SIG-M5 (cell line): ENCODE measurements around the gene RINL.
"Not testable (repeated sequence)": the region's sequence is repeated elsewhere in the genome, so short reads cannot be mapped to it uniquely, and the experiment has no call there.

Source experiments
- DNase-seq: peaks from one replicate; lab custom pipeline; 2025; lab: John Stamatoyannopoulos, UW

The RINL gene

DNA sequence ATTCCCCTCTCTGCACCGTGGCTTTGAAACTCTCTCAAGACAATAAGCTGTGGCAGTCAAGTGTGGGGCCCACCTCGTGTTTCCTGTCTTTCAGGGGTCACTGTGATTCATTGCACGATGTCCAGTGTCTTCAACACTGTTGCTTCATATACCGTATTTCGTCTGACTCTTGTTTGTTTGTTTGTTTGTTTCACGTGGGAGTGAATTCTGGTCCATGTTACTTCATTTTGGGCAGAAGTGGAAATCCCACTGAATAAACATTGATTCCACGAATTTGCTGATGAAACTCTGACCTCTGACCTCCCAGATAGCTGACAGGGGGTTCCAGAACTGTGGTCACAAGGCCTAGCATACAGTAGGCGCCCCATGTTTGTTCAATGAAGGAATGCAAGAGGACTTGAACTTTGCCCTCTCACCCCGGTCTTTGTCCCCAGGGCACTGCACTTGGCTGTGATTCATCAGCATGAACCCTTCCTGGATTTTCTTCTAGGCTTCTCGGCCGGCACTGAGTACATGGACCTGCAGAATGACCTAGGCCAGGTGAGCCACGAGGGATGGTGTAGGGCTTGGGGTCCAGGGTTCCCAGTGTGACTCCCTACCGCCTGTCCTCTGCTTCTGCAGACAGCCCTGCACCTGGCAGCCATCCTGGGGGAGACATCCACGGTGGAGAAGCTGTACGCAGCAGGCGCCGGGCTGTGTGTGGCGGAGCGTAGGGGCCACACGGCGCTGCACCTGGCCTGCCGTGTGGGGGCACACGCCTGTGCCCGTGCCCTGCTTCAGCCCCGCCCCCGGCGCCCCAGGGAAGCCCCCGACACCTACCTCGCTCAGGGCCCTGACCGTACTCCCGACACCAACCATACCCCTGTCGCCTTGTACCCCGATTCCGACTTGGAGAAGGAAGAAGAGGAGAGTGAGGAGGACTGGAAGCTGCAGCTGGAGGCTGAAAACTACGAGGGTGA, 26.8 kb upstream of the RINL start:
- DNase-seq, result no peak

DNA sequence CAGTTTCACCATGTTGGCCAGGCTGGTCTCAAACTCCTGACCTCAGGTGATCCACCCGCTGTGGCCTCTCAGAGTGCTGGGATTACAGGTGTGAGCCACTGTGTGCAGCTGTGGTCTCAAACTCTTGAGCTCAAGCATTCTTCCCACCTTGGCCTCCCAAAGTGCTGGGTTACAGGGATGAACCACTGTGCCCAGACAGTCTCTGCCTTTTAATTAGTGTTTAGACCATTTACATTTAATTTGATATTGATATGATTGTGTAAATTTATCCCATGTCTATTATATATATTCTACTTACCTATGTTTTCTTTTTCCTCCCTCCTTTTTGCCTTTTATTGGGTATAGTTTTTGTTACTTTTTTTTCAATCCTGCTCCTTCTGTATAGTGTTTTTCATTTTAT, 23.6 kb upstream of the RINL start:
- DNase-seq, result no peak

DNA sequence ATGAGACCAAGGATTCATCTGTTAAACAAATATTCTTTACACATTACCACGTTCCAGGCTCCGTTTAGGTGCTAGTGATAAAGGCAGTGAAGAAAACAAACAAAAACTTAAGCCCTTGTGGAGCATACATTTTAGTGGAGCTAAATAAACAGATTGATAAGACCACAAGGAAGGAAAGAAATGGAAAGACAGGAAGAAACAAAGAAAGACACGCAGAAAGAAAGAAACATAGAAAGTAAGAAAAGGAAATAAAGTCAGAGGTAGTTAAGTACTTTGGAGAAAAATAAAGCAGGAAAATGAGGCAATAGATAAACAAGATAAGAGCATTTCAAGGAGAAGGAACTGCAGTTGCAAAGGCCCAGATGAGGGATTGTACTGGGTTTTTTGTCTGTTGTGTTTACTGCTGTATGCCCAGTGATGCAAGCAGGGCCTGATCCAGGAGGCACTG, 22.7 kb upstream of the RINL start:
- no peak for DNase-seq

DNA sequence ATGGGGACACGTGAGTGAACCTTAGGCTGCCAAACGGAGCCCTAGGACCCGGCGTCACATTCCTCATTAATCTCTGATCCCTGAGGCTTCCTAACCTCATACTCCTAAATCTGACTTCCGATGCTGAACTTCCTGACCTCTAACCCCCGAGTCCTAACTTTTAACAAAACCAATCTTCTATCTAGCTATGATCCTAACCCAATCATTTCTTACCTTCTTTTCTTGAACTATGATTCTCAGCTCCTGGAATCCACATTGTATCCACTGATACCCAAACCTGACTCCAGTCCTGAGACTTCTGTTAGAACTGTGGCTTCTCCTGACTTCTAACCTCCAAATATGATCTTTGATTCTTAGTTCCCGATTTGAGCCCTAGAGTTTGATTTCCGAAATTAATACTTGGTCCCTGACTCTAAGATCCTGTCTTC, 22.1 kb upstream of the RINL start:
- no peak for DNase-seq

DNA sequence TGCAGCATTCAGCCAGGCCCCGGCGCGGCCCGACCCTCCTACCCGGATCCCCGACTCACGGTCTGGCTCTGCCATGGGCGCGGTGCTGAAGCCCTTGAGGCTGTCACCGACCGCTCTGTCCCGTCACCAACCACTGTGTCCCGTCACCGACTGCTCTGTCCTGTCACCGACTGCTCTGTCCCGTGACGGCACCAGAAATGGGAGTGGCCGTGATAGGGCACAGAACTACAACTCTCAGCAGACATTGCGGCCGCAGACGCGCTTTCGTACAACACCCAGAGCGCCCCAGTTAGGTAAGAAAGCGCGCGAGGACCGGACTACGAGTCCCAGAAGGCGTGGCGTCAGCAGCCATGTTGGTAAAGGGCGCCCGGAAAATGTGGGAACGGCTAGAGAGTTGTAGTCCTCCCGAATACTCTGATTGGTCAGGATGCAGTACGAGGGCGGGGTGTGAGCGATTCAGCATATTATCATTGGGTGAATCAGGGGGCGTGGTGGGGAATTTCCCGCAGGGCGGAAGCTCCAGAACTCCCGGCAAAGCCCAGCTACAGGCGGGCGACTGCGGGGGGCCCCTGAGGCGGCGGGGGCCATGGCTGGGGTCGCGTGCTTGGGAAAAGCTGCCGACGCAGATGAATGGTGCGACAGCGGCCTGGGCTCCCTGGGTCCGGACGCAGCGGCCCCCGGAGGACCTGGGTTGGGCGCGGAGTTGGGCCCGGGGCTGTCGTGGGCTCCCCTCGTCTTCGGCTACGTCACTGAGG, 21.5 kb upstream of the RINL start, which contains the start of the genes NFKBIB and SIRT2:
Gene NFKBIB (plus strand): TSS at position 523 of the 755 bp plus-strand sequence. CDS start 64 bp downstream, at position 587.
Gene SIRT2 (minus strand): TSS at position 172 of the 755 bp plus-strand sequence. CDS start 97 bp downstream, at position 75.
- peak; percentile 98 for DNase-seq

DNA sequence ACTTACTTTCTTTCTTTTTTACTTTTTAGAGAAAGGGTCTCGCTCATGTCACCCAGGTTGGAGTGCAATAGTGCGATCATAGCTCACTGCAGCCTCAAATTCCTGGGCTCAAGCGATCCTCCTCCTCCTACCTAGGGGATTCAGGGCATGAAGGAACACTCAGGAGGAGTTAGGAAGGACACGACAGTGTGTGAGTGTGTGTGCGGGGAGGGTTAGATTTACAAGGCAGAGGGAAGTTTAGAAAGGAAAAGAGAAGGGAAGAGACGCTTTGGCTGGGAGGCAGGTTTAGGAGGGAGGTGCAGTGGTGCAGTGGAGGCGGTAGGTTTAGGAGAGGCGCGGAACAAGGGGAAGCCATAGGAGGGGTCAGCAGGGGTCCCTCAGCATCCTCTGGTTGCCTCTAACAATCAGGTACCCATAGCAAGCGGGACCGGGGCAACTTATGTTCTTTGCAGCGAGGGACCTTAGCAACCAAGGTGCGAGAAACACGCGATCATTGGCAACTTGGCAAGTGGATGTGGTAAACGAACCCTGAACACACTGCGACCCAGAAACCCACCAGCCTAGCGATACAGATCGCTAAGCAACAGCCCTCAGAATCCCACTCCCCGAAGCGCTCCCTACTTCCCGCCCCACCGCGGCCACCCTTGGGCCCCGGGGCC, 20.8 kb upstream of the RINL start:
- no peak for DNase-seq

DNA sequence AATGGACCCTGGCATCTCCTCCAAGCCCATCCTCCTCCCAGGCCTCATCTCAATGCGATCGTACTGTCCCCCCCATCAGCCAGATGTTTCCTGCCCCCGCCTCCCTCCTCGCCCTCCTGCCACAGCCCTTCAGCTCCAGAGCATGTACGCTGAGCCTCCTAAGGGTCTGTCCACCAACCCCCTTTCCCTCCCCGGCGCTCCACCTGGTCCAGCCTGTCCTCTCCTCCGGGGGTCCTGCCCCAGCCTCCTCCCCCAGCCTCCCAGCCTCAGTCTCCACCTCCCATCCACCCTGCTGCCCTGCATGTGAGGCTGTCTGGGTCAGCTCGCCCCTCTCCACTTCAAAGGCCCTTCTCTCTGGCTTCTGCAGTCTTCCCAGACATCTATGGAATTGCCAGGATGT, 16.9 kb upstream of the RINL start:
- no peak for DNase-seq

DNA sequence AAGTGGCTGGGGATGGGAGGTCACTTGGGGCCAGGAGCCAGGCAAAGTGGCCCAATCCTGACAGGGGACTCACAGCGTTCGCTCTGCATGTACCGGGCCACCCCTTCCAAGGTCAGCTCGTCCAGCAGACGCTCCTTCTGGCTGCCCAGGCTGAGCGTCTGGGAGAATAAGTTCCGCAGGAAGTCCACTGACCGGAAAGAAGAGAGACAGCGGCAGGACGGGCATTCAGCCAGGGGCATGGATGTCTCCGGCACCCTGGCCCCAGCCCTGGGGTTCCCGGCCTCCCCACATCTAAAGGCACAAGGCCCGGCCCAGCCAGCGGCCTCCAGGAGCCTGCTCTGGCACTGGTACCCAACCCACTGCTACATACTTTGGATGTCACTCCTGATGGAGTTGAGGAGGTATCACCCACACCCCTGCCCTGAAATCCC, 15.3 kb upstream of the RINL start:
- DNase-seq, result no peak

DNA sequence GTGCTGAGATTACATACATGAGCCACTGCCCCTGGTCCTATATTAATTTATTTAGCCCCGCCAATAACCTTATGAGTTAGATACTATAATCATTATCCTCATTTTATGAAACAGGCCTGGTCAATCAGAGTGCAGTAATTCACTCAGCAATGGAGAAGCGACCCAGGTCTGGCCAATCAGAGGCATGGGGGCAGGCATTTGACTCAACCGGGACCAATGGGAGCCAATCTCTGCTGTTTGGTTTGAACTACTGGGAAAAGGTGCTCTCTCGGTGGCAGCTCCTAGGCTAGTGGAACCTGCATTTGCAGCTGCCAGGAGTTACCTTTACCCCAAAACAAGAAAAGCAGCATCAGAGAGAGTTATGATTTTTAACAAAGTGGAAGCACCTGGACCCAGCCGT, 14.8 kb upstream of the RINL start:
- DNase-seq, result no peak

DNA sequence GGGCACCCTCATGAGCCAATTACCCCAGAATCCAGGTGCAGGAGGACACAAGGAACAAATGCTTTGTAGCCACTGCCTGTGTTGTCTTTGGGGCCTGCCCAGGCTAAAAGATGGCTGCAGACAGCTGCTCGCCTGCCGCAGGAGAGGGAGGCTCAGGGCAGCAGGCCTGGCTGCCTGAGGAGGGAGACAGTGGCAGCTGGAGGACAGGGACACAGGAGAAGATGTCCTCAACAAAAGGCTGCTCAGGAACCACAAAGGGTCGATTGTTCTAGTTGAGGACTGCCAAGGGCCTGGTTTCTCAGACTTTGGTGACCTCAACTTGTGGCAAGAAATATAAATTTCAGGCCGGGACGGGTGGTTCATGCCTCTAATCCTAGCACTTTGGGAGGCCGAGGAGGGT, 13.7 kb upstream of the RINL start:
- DNase-seq, result no peak

DNA sequence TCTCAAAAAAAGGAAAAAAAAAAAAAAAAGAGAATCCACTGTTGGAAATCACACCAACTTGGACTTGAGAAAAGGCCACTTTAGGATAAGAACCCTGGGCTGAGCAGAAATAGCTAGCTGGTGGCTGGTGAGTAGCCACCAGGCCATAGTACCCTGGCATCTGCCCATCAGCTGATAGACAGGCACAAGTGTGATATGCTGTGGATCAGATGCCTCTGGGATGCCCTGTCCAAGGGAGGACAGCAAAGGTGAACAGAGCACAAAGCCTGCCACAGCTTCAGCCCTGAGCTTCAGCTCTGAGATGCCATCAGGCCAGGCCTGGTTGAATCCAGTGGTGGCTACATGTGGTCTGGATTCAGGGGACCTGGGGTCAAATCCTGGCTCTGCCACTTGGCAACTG, 12.6 kb upstream of the RINL start:
- no peak for DNase-seq

DNA sequence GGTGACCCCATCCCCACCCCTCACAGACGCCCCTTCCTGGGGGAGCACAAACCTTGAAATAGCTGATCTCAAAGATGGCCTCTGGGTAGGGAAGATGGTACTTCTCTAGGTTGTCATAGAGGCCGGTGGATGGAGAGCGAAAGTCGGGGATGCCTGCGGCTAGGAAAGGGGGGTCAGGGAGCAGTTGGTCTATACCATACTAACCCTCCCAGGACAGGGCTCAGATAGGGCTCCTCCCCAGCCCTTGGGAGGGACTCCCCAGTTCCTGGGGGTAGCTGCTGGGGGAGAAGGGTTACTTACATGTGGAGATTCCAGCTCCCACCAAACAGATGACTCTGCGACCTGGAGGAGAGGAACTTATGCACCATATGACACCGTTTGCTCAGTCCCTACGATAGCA, 11.7 kb upstream of the RINL start:
- DNase-seq, result no peak

DNA sequence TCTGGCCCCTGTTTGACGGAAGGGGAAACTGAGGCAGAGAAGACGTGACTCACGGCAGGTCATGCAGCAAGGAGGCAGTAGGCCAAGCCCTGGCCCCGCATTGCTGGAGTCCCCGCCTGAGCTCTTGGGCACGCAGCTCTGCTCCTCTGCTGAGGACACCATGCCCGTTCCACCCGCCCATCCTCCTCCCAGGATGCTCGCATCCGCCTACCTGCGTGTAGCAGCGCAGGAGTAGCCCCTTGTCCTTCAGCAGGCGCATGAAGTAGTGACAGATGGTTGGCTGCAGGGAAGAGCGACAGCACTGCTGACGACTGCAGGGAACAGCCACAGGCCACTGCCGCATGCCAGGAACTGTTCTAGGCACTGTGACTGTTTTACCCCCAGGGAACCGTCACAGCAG, 10.8 kb upstream of the RINL start:
- DNase-seq, result no peak

DNA sequence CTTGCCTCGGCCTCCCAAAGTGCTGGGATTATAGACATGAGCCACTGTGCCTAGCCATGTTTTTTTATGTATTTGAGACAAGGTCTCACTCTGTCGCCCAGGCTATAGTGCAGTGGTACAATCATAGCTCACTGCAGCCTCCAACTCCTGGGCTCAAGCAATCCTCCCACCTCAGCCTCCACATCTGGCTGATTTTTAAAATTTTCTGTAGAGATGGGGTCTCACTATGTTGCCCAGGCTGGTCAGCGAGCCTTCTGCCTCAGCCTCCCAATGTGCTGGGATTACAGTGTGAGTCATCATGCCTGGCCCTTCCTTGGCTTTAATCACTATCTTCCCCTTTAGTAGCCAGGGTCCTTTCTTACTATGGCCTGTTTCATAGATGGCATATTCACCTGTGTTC, 6.6 kb upstream of the RINL start:
- DNase-seq, result not testable (repeated sequence)

DNA sequence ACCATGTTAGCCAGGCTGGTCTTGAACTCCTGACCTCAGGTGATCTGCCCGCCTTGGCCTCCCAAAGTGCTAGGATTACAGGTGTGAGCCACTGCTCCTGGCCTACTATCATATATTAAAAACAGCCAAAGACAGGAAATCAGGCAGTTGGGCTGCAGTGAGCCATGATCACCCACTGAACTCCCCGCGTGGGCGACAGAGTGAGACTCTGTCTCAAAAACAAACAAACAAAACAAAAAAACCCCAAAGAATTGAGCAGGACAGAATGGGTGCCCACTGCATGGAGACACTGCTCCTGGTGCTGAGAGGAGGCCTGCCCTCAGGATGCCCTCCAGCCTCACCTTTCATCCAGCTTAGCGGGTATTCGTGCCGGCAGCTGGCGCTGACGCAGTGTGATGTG, 5.2 kb upstream of the RINL start:
- DNase-seq, result no peak

DNA sequence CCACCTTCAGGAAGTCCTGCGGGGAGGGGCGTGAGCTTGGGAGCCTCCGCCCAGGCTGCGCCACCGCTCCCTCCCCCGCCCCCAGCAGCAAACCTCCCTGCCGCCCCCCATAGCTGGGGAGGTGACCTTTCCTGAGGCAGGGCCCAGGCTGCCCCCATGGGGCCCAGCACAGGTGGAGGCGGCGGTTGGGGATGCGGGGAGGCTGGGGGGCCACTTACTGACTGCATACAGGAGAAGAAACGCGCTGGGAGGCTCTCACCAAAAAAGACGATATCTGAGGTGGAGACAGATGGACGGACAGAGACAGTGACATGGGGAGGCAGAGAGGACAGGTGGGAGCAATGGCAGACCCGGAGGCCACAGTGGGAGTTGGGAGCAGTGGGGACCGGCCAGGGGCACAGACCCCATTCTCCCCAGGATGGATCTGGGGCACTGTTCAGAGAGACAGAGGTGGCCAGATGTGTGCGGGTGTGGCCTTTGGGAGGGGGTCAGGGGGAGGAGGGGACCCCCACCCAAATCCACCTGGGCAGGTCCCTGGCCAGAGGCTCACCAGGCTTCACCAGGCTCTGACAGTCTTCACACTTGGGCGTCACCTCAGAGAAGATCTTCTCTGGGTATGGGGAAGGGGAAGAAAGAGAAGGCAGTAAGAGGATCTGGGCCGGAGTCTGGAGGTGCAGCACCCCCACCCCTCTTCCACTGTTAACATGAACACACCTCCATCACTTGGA, 3.0 kb upstream of the RINL start:
- DNase-seq, result no peak

DNA sequence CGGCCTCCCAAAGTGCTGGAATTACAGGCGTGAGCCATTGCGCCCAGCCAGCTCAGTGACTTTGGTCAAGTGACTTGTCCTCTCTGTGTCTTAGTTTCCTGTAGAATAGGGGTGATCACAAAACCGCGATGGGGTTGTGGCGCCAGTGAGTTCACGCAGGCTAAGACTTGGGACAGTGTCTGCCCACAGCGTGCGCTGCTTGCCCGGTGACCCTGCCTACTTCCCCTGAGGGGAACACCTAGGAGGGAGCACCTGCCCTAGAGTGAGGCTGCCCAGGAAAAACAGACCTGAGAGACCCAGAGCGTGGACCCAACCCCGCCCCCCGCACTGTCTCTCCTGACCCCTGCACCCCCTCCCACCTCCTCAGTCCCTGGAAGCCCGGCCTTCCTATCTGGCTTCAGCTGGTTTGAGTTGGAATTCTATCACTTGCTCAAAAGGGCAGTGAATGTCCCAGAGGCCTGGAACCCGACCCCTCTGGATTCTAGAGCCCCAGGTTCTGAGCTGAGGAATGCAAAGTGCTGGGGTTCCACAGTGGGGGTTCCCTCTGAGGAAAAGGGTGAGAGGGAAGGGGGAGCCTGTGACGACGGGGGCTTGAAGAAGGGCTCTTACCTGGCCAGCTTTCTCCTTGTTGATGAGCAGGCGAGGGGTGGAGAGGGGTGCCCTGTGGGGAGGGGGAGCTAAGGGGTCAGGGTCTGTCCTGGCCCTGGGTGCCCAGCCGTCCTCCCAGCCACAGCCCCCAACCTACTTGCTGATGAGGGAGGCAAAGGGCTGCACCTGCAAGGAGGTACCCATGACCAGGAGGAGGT, 2.2 kb upstream of the RINL start:
- DNase-seq, result no peak

DNA sequence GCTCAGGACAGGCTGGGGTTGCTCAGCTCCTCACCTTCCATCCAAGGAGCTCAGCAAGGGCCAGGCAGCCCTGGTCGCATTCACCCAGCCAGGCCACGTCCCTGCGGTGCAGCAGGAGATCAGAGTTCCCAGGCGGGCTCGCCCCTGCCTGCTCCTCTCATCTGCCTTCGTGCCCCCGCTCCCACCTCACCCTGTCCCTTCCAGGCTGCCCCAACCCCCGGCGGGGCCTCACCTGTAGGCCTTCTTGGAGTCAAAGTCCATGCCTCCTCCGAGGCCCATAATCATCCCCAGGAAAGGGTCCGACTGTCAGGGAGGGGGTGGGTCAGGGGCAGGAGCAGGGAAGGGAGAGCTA, 1.3 kb upstream of the RINL start:
- DNase-seq, result no peak

DNA sequence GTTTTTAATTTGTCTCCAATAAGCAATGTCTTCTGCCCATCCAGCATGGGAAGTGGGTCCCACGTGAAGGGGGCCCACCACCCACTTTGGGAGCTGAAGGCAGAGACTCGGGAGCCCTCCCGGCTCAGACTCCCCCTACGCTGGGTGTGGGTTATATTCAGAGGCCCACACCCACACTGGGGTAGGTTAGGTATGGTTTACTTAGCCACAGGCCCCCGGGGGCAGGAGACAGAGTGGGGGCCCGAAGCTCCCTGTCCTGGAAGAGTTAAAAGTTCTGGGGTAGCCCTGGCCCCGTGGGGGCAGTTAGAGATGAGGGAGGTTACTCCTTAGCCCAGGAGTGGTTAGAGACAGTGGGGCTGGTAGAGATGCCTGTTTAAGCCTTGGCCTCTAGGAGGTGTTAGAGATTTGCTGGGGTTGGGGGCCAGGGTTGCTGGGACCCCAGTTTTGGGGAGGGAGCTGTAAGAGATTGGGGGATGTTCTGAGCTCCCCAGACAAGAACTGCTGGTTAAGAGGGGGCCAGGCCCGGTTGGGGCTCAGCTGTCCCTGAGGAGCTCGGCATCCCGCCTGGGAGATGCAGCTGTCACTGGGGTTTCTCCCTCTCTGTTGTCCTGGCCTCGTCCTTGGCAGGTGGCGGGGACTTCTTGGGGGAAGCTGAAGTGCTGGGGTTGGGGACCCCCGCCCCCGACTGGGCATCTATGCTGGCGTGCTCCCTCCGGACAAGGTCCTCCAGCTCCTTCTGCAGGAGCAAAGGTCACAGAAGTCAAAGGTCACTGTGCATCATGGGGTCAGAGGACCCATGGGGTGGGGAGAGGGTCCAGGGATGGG, 712 bp upstream of the RINL start:
- no peak for DNase-seq
